Measurements from ENCODE around the gene SH2D5. TPM values are rescaled to one million over a fixed set of nuclear protein-coding genes. Genes with fewer than 3 reads are reported as not detected.

SH2D5 gene
- total RNA-seq, 1 experiment from 2014 or later: 8.7 TPM

GRCh38 chr1:20735581-20736111, 3.1 kb upstream of the SH2D5 start:
- no peaks in the 10 kb centered on the region; the same call in 1 of the 2 replicates for H3K4me1 ChIP-seq (ENCODE audit: insufficient read depth, low read length)
- H3T11ph ChIP-seq (ENCODE audit: low read length): no peak overlapping the region
- H3K27ac Mint-ChIP-seq: no peak overlapping the region
- no peaks in the 10 kb centered on the region for H3K79me2 ChIP-seq (ENCODE audit: insufficient read depth, low read length)
- no peak overlapping the region for H3K4me3 Mint-ChIP-seq
- H3K4ac ChIP-seq (ENCODE audit: low read depth, low read length): no peak overlapping the region
- no peak overlapping the region for H2BK15ac ChIP-seq (ENCODE audit: low read depth, low read length)
- no peak overlapping the region for H3K18ac ChIP-seq (ENCODE audit: insufficient read length, low read depth, low read length)
- no peaks in the 10 kb centered on the region for H3K9me3 ChIP-seq (ENCODE audit: control insufficient read depth, low read depth, low read length)
- no peak overlapping the region for H3K4me2 ChIP-seq (ENCODE audit: insufficient read depth, insufficient read length, low read length)
- H3K27me3 ChIP-seq (ENCODE audit: insufficient read depth, low read length): peaks cover 8% of the 10 kb centered on the region; the same call in 1 of the 2 replicates
- WGBS (ENCODE audit: extremely low coverage, insufficient read length, low lambda C conversion rate): no CpG with 5 or more reads among the region's 7 CpGs
- H2BK20ac ChIP-seq (ENCODE audit: low read depth, low read length, poor library complexity, severe bottlenecking): no peak overlapping the region
- no peak for TF ChIP-seq CTCF (conservative IDR thresholded peaks at IDR 0.05)
- no peaks in the 10 kb centered on the region for H3K79me1 ChIP-seq (ENCODE audit: insufficient read depth, low read depth, low read length, poor library complexity, severe bottlenecking)
- no peak overlapping the region for H3K9ac ChIP-seq (ENCODE audit: extremely low read depth, insufficient read length, low read length)
- no peak overlapping the region for H2BK120ac ChIP-seq (ENCODE audit: low read depth, low read length, poor library complexity, severe bottlenecking)
- H4K20me1 ChIP-seq (ENCODE audit: control insufficient read depth, insufficient read depth, insufficient read length): no peaks in the 10 kb centered on the region
- no peak overlapping the region for H2BK5ac ChIP-seq (ENCODE audit: insufficient read length, low read length)
- no peak overlapping the region for H4K8ac ChIP-seq (replicated peaks; ENCODE audit: insufficient read length, low read depth, low read length)
- no peak overlapping the region for H2AFZ ChIP-seq (ENCODE audit: low read length)
- H3K56ac ChIP-seq (ENCODE audit: insufficient read length, low read depth, low read length): no peak overlapping the region
- H3K9me3 Mint-ChIP-seq: no peaks in the 10 kb centered on the region
- H3K27me3 Mint-ChIP-seq (ENCODE audit: low read depth): peaks cover 44% of the 10 kb centered on the region
- H3K14ac ChIP-seq (ENCODE audit: insufficient read depth, low read length): no peak overlapping the region
- peaks cover 8% of the 10 kb centered on the region for H3K23me2 ChIP-seq (ENCODE audit: insufficient read length, low read depth, low read length, poor library complexity, severe bottlenecking)
- H3K27ac ChIP-seq (ENCODE audit: insufficient read length, low read depth, low read length): no peak overlapping the region
- H4K5ac ChIP-seq (ENCODE audit: insufficient read length, low read depth, low read length): no peak overlapping the region
- H4K91ac ChIP-seq (ENCODE audit: insufficient read length, low read depth, low read length): no peak overlapping the region
- no peak overlapping the region for H2BK12ac ChIP-seq (ENCODE audit: insufficient read length, low read depth, low read length)
- no peak overlapping the region for H3K23ac ChIP-seq (ENCODE audit: insufficient read length, low read depth, low read length)
- H3K4me1 Mint-ChIP-seq: peaks cover 6 to 10% of the 10 kb centered on the region in 2 experiments; a peak in 3 of 4 replicates
- H3K36me3 Mint-ChIP-seq (ENCODE audit: insufficient read depth in 1 of 3, low read depth in 3 of 3): peaks cover 0 to 10% (median 1%) of the 10 kb centered on the region in 3 experiments; a peak in 4 of 7 replicates
- no peak for DNase-seq
- no peak overlapping the region for H2AK5ac ChIP-seq (ENCODE audit: insufficient read length, low read length)

All from H9 (cell line).